HepG2 (cell line): ENCODE data around the gene ADAP2. TPM values are rescaled to one million over a fixed set of nuclear protein-coding genes. Genes with fewer than 3 reads are reported as not detected.

Experiments used
- ATAC-seq: fragments of 200-7000 bp; cut with Tn5 transposase; 3 replicates; pipeline ENCODE4 v1.9.1; 2020; ENCODE audit warnings: mild to moderate bottlenecking, moderate library complexity
- BruUV-seq: library from RNA; stranded (reverse); fragments of 400-500 nt; replicated peaks from 2 replicates; lab custom pipeline; 2021; lab: Mats Ljungman, UMichigan
- CTCF ChIA-PET: fragments of 300-600 bp; formaldehyde crosslinking; extraction: SDS; loops from one replicate; lab custom pipeline; 2021; ENCODE audit warnings: low total read pairs, inconsistent platforms, low intra/inter-chr PET ratio; lab: Yijun Ruan, JAX
- POLR2A ChIA-PET: fragments of 350-600 bp; sonication (Branson Sonifier 250); formaldehyde crosslinking; loops from one replicate; lab custom pipeline; 2020; ENCODE audit warnings: antibody characterized with exemption, inconsistent platforms; lab: Yijun Ruan, JAX
- DNase-seq: peaks from one replicate; pipeline ENCODE4 v3.0.0-alpha.2; 2015; ENCODE audit warnings: low spot score
- FAIRE-seq: peaks from 3 replicates; lab custom pipeline; 2011; peaks lifted over from hg19 to GRCh38; lab: Jason Lieb, UNC
- H2AFZ ChIP-seq: one replicate; pipeline ENCODE4 v1.6.1; 2011; ENCODE audit warnings: low read length, inconsistent platforms
- H3K27ac ChIP-seq: fragments of 300-600 bp; 3 replicates; pipeline ENCODE4 v1.8.0; 2011; ENCODE audit warnings: mixed run types, mild to moderate bottlenecking, mixed read lengths, low read length, inconsistent platforms; ENCODE audit not compliant: insufficient read depth; ENCODE audit errors: extremely low read length
- H3K27me3 ChIP-seq, 2 experiments: fragments of 200-600 bp in 1 of 2; 2 replicates in 1 of 2; 3 replicates in 1 of 2; pipeline versions ENCODE4 v1.6.0 to v1.8.0; 2011; ENCODE audit warnings: low read length in 2 of 2, mild to moderate bottlenecking in 2 of 2, moderate library complexity in 2 of 2, inconsistent platforms in 1 of 2; ENCODE audit not compliant: insufficient read depth in 2 of 2, control insufficient read depth in 1 of 2
- H3K36me3 ChIP-seq, 2 experiments: fragments of 200-600 bp in 1 of 2; replicated peaks in 1 of 2; 2 replicates in 1 of 2; 3 replicates in 1 of 2; pipeline versions ENCODE4 v1.5.1 to v1.8.0; 2011; ENCODE audit warnings: low read length in 2 of 2, inconsistent platforms in 1 of 2; ENCODE audit not compliant: insufficient read depth in 2 of 2, control insufficient read depth in 1 of 2
- H3K4me1 ChIP-seq: 2 replicates; pipeline ENCODE4 v1.5.1; 2012; ENCODE audit warnings: low read length, inconsistent platforms; ENCODE audit not compliant: insufficient read depth
- H3K4me2 ChIP-seq: 2 replicates; pipeline ENCODE4 v1.6.0; 2011; ENCODE audit warnings: low read depth, low read length, inconsistent platforms
- H3K4me3 ChIP-seq, 3 experiments: fragments of 200-600 bp in 1 of 3; sonication (generic), shearing (Covaris generic) in 1 of 3; replicated peaks in 1 of 3; 2 replicates each; pipeline ENCODE4 v1.5.1; 2011 to 2016; ENCODE audit warnings: low read length in 3 of 3, inconsistent platforms in 2 of 3, low read depth in 2 of 3, mild to moderate bottlenecking in 2 of 3, control low read depth in 1 of 3, mixed read lengths in 1 of 3; ENCODE audit not compliant: insufficient read depth in 1 of 3
- H3K79me2 ChIP-seq: one replicate; pipeline ENCODE4 v1.6.1; 2011; ENCODE audit warnings: low read length, inconsistent platforms; ENCODE audit not compliant: insufficient read depth
- H3K9ac ChIP-seq: 2 replicates; pipeline ENCODE4 v1.6.0; 2011; ENCODE audit warnings: mild to moderate bottlenecking, low read depth, low read length, inconsistent platforms; ENCODE audit not compliant: insufficient read depth
- H3K9me3 ChIP-seq: 2 replicates; pipeline ENCODE4 v1.5.1; 2012; ENCODE audit warnings: mild to moderate bottlenecking, low read length
- H4K20me1 ChIP-seq: 2 replicates; pipeline ENCODE4 v1.6.0; 2011; ENCODE audit warnings: inconsistent platforms, mild to moderate bottlenecking, low read length, moderate library complexity; ENCODE audit not compliant: insufficient read depth
- ATRX ChIP-seq: sonication (generic); formaldehyde crosslinking; IDR thresholded peaks from 2 replicates; pipeline ENCODE4 v1.4.0; 2020; ENCODE audit warnings: missing genetic modification reagents, borderline replicate concordance
- ELF3 ChIP-seq: IDR thresholded peaks from 2 replicates; pipeline ENCODE4 v1.6.1; 2016; ENCODE audit warnings: missing genetic modification reagents, missing compliant biosample characterization
- HNF4G ChIP-seq, 2 experiments: sonication (generic) in 1 of 2; formaldehyde crosslinking in 1 of 2; IDR thresholded peaks; 2 replicates each; pipeline versions ENCODE4 v1.4.0 to v1.6.1; 2011 to 2020; ENCODE audit warnings: borderline replicate concordance in 2 of 2, low read depth in 2 of 2, mild to moderate bottlenecking in 2 of 2, low read length in 1 of 2, missing genetic modification reagents in 1 of 2, moderate library complexity in 1 of 2
- KDM4B ChIP-seq: sonication (generic); formaldehyde crosslinking; IDR thresholded peaks from 2 replicates; pipeline ENCODE4 v1.4.0; 2020; ENCODE audit warnings: missing genetic modification reagents
- MAFK ChIP-seq, 2 experiments: IDR thresholded peaks in 1 of 2; conservative IDR thresholded peaks in 1 of 2; 2 replicates each; pipeline ENCODE4 v1.6.1; 2011; ENCODE audit warnings: improper control_type of control experiment in 2 of 2, low read length in 2 of 2
- MXI1 ChIP-seq: IDR thresholded peaks from 3 replicates; pipeline ENCODE4 v1.6.1; 2012; ENCODE audit warnings: low read depth, low read length, inconsistent platforms, borderline replicate concordance
- NCOR1 ChIP-seq: fragments of 200-600 bp; sonication (generic); IDR thresholded peaks from 2 replicates; pipeline ENCODE4 v1.7.0; 2017; ENCODE audit warnings: antibody characterized with exemption, low read length, borderline replicate concordance
- RBM39 ChIP-seq: fragments of 200-400 bp; formaldehyde crosslinking; IDR thresholded peaks from one replicate; pipeline ENCODE4 v1.6.1; 2018; ENCODE audit warnings: antibody characterized with exemption, mild to moderate bottlenecking, low read depth, low read length; ENCODE audit not compliant: poor library complexity, severe bottlenecking
- ZNF33A ChIP-seq: sonication (generic); formaldehyde crosslinking; IDR thresholded peaks from 2 replicates; pipeline ENCODE4 v1.5.1; 2020; ENCODE audit warnings: missing genetic modification reagents, mild to moderate bottlenecking, moderate library complexity, borderline replicate concordance
- ZNF431 ChIP-seq: sonication (generic); formaldehyde crosslinking; IDR thresholded peaks from 2 replicates; pipeline ENCODE4 v1.9.0; 2022; ENCODE audit warnings: missing genetic modification reagents, low read depth, mild to moderate bottlenecking, borderline replicate concordance
- ZNF441 ChIP-seq: sonication (generic); formaldehyde crosslinking; IDR thresholded peaks from 2 replicates; pipeline ENCODE4 v1.7.0; 2021; ENCODE audit warnings: missing genetic modification reagents, borderline replicate concordance
- ZNF558 ChIP-seq: sonication (generic); formaldehyde crosslinking; IDR thresholded peaks from 2 replicates; pipeline ENCODE4 v1.9.0; 2022; ENCODE audit warnings: mild to moderate bottlenecking, missing genetic modification reagents, borderline replicate concordance
- ZNF737 ChIP-seq: sonication (generic); formaldehyde crosslinking; IDR thresholded peaks from 2 replicates; pipeline ENCODE4 v1.5.0; 2020; ENCODE audit warnings: missing genetic modification reagents, mild to moderate bottlenecking, borderline replicate concordance
- WGBS: methylation state at CpG from one replicate; pipeline ENCODE4 v1.1.6; 2017; ENCODE audit warnings: low lambda C conversion rate; 5-methylcytosine and 5-hydroxymethylcytosine counted together
- in situ Hi-C: cut with HindIII; loops from 2 replicates; pipeline ENCODE4 v1.10.0; 2017; ENCODE audit warnings: low pct_unique_long_range_greater_than_20kb; ENCODE audit not compliant: extremely low pct_ligation_motif_present
- intact Hi-C: fragments of 100-400 bp; cut with micrococcal nuclease; formaldehyde crosslinking; loops from one replicate; pipeline ENCODE4 v1.10.0; 2022; ENCODE audit not compliant: unreplicated experiment
- polyA plus RNA-seq, 8 experiments: library from polyadenylated mRNA; depleted of rRNA in 3 of 8; stranded (reverse) in 7 of 8; unstranded in 1 of 8; fragments of >200 nt; fragmentation: Illumina TruSeq in 4 of 8; extraction: Trizol in 4 of 8; gene quantifications; 2 replicates each; pipeline versions ENCODE4 v1.2.1 to v1.2.3, GENCODE V29; 2011 to 2016; ENCODE audit warnings: low read depth in 4 of 8, missing spikeins in 1 of 8, mixed read lengths in 1 of 8; ENCODE audit not compliant: insufficient read depth in 1 of 8
- total RNA-seq, 5 experiments: library from RNA; depleted of rRNA; stranded (reverse); fragments of >200 nt; fragmentation: Illumina TruSeq; extraction: Trizol; gene quantifications; 2 replicates each; pipeline ENCODE4 v1.2.3, GENCODE V29; 2016; ENCODE audit warnings: low read depth in 1 of 5
- TF ChIP-seq, protein P1 (sequence below): sonication (generic); formaldehyde crosslinking; conservative IDR thresholded peaks from 2 replicates; pipeline ENCODE4 v1.4.0; 2020; ENCODE audit warnings: mild to moderate bottlenecking, missing genetic modification reagents, moderate library complexity
- TF ChIP-seq, protein P2 (sequence below): IDR thresholded peaks from 2 replicates; pipeline ENCODE4 v1.6.1; 2016; ENCODE audit warnings: missing genetic modification reagents, missing compliant biosample characterization
- TF ChIP-seq, protein P3 (sequence below): sonication (generic); formaldehyde crosslinking; IDR thresholded peaks from 2 replicates; pipeline ENCODE4 v1.5.0; 2020; ENCODE audit warnings: mild to moderate bottlenecking, missing genetic modification reagents

Gene ADAP2
- total and polyA plus RNA-seq, 2 of the 13 experiments (the other 11 are each of a cell fraction or from before 2014, with no cell fraction given), result 0.51 to 0.70 TPM

DNA sequence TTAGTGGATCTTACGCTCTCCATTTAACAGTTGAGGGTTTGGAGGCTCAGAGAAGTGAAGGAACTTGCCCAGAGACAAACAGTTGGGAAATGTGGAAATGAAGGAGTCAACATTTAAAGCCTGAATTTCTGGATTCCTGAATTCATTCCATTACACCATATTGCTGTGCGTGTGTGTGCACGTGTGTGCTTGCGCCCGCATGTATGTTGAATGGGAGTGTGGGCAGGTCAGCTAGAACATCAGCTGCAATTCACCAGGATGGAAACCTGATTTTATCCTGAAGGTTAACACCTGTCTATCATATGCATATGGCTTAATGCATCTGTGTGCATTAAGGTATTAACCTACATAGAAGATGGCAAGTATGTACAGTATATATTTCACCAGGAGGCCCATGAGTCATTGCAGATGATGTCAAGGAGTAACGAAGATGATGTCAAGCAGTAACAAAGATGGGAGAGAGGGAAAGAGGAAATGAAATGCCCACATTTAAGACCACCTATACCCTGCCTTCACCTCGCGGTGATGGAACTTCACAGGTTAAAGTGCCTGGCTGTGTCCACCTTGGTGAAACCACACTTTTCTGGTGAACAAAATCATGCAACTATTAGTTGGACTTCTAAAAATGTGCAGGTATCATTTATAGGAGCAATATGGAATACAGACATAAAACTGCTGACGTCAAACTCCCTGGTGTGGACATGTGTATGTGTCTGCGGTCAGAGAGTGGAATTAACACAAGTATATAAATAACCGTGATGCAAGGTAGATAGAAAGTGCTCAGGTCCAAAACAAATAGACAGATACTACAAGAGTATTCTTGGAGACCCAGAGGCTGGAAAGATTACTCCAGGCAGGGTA, 832 bp upstream of the ADAP2 start:
- intact Hi-C loops, result no loop called here
- Histone ChIP-seq H4K20me1 (no peaks in the 10 kb centered on the region), H3K4me2 (peak overlapping the region; percentile 96), H3K36me3 (no peaks in the 10 kb centered on the region), H3K79me2 (no peaks in the 10 kb centered on the region), H3K9me3 (no peaks in the 10 kb centered on the region), H3K4me1 (peaks cover 35% of the 10 kb centered on the region), H3K4me3 (peak overlapping the region; percentile 46 to 71 (median 51); a peak in 3 of 6 replicates), H3K27ac (no peak overlapping the region), H3K27me3 (peaks cover 0 to 22% of the 10 kb centered on the region in 2 experiments; a peak in 2 of 5 replicates), H2AFZ (no peak overlapping the region), H3K9ac (no peak overlapping the region)
- no peak for FAIRE-seq
- DNase-seq, result no peak
- WGBS, result 64% methylated on average over 11 of the region's 11 CpGs
- CTCF ChIA-PET, result no interaction called here
- in situ Hi-C loops, result no loop called here
- POLR2A ChIA-PET, result no interaction called here
- no peak for ATAC-seq
- no TSS peak for BruUV-seq
- TF ChIP-seq MXI1, result no peak
- TF ChIP-seq ZNF558 (CRISPR knock-in tag), result no peak
- TF ChIP-seq, protein P1, sequence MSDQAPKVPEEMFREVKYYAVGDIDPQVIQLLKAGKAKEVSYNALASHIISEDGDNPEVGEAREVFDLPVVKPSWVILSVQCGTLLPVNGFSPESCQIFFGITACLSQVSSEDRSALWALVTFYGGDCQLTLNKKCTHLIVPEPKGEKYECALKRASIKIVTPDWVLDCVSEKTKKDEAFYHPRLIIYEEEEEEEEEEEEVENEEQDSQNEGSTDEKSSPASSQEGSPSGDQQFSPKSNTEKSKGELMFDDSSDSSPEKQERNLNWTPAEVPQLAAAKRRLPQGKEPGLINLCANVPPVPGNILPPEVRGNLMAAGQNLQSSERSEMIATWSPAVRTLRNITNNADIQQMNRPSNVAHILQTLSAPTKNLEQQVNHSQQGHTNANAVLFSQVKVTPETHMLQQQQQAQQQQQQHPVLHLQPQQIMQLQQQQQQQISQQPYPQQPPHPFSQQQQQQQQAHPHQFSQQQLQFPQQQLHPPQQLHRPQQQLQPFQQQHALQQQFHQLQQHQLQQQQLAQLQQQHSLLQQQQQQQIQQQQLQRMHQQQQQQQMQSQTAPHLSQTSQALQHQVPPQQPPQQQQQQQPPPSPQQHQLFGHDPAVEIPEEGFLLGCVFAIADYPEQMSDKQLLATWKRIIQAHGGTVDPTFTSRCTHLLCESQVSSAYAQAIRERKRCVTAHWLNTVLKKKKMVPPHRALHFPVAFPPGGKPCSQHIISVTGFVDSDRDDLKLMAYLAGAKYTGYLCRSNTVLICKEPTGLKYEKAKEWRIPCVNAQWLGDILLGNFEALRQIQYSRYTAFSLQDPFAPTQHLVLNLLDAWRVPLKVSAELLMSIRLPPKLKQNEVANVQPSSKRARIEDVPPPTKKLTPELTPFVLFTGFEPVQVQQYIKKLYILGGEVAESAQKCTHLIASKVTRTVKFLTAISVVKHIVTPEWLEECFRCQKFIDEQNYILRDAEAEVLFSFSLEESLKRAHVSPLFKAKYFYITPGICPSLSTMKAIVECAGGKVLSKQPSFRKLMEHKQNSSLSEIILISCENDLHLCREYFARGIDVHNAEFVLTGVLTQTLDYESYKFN (CRISPR knock-in tag), result no peak
- TF ChIP-seq, protein P2, sequence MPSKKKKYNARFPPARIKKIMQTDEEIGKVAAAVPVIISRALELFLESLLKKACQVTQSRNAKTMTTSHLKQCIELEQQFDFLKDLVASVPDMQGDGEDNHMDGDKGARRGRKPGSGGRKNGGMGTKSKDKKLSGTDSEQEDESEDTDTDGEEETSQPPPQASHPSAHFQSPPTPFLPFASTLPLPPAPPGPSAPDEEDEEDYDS (CRISPR knock-in tag), result no peak
- TF ChIP-seq RBM39, result no peak
- no peak for TF ChIP-seq ZNF441
- TF ChIP-seq ZNF33A (CRISPR knock-in tag), result no peak
- TF ChIP-seq ZNF737 (CRISPR knock-in tag), result no peak
- no peak for TF ChIP-seq HNF4G (IDR thresholded peaks at IDR 0.05; ENCODE audit: borderline replicate concordance, low read depth, low read length)
- TF ChIP-seq HNF4G (CRISPR knock-in tag; IDR thresholded peaks at IDR 0.05; ENCODE audit: borderline replicate concordance, low read depth), result no peak
- TF ChIP-seq MAFK (conservative IDR thresholded peaks at IDR 0.05 in 1 of 2, IDR thresholded peaks at IDR 0.05 in 1 of 2; ENCODE audit: low read length in 2 of 2), result peak in 1 of 2 experiments; percentile 28; a peak in 1 of 4 replicates
- TF ChIP-seq NCOR1, result no peak
- no peak for TF ChIP-seq ZNF431 (CRISPR knock-in tag)
- TF ChIP-seq ELF3 (CRISPR knock-in tag), result no peak
- no peak for TF ChIP-seq KDM4B
- TF ChIP-seq, protein P3, sequence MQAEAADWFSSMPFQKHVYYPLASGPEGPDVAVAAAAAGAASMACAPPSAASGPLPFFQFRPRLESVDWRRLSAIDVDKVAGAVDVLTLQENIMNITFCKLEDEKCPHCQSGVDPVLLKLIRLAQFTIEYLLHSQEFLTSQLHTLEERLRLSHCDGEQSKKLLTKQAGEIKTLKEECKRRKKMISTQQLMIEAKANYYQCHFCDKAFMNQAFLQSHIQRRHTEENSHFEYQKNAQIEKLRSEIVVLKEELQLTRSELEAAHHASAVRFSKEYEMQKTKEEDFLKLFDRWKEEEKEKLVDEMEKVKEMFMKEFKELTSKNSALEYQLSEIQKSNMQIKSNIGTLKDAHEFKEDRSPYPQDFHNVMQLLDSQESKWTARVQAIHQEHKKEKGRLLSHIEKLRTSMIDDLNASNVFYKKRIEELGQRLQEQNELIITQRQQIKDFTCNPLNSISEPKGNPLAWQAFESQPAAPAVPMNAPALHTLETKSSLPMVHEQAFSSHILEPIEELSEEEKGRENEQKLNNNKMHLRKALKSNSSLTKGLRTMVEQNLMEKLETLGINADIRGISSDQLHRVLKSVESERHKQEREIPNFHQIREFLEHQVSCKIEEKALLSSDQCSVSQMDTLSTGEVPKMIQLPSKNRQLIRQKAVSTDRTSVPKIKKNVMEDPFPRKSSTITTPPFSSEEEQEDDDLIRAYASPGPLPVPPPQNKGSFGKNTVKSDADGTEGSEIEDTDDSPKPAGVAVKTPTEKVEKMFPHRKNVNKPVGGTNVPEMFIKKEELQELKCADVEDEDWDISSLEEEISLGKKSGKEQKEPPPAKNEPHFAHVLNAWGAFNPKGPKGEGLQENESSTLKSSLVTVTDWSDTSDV (CRISPR knock-in tag), result no peak
- TF ChIP-seq ATRX, result no peak
